K562 (cell line): ENCODE data around the gene GPD2.

Experiments used
- EGR1 ChIP-seq: fragments of 450-650 bp; conservative IDR thresholded peaks from 2 replicates; pipeline ENCODE4 v1.6.1; 2017; ENCODE audit warnings: mild to moderate bottlenecking
- EP300 ChIP-seq: IDR thresholded peaks from 2 replicates; pipeline ENCODE4 v1.6.1; 2012; ENCODE audit warnings: low read length, improper control_type of control experiment
- ERF ChIP-seq: fragments of 450-650 bp; formaldehyde crosslinking; IDR thresholded peaks from 2 replicates; pipeline ENCODE4 v1.4.0; 2020; ENCODE audit warnings: mild to moderate bottlenecking, mixed read lengths
- EZH2 ChIP-seq: IDR thresholded peaks from 2 replicates; pipeline ENCODE4 v1.6.1; 2012; ENCODE audit warnings: low read depth, mild to moderate bottlenecking, inconsistent platforms, low read length, borderline replicate concordance
- HNRNPUL1 ChIP-seq: fragments of 200-400 bp; formaldehyde crosslinking; IDR thresholded peaks from 2 replicates; pipeline ENCODE4 v1.6.1; 2017; ENCODE audit warnings: low read length
- PRPF4 ChIP-seq: fragments of 200-400 bp; formaldehyde crosslinking; IDR thresholded peaks from one replicate; pipeline ENCODE4 v1.6.1; 2017; ENCODE audit warnings: low read length, low read depth, mild to moderate bottlenecking; ENCODE audit not compliant: insufficient read depth, poor library complexity, severe bottlenecking
- SMC3 ChIP-seq: conservative IDR thresholded peaks from 2 replicates; pipeline ENCODE4 v1.6.1; 2011; ENCODE audit warnings: low read depth, low read length, improper control_type of control experiment; ENCODE audit not compliant: insufficient read depth
- TF ChIP-seq, protein P1 (sequence below): sonication (generic); formaldehyde crosslinking; IDR thresholded peaks from 2 replicates; pipeline ENCODE4 v1.9.0; 2022; ENCODE audit warnings: mild to moderate bottlenecking, missing genetic modification reagents
- TF ChIP-seq, protein P2 (sequence below): sonication (generic); formaldehyde crosslinking; IDR thresholded peaks from 2 replicates; pipeline ENCODE4 v1.8.1; 2023; ENCODE audit warnings: mild to moderate bottlenecking, missing genetic modification reagents, moderate library complexity
- TF ChIP-seq, protein P3 (sequence below): sonication (generic); formaldehyde crosslinking; IDR thresholded peaks from 2 replicates; pipeline ENCODE4 v1.8.1; 2023; ENCODE audit warnings: mild to moderate bottlenecking, missing genetic modification reagents
- TF ChIP-seq, protein P4 (sequence below), 3 experiments: IDR thresholded peaks in 2 of 3; conservative IDR thresholded peaks in 1 of 3; 2 replicates each; pipeline ENCODE4 v1.5.1; 2011 to 2012; ENCODE audit warnings: low read length in 3 of 3, mild to moderate bottlenecking in 3 of 3, control low read depth in 2 of 3, improper control_type of control experiment in 1 of 3, inconsistent platforms in 1 of 3, low read depth in 1 of 3, mixed read lengths in 1 of 3, moderate library complexity in 1 of 3; ENCODE audit not compliant: insufficient read depth in 2 of 3
- TF ChIP-seq, protein P5 (sequence below): sonication (generic); formaldehyde crosslinking; IDR thresholded peaks from 2 replicates; pipeline ENCODE4 v1.8.0; 2023; ENCODE audit warnings: missing genetic modification reagents, mild to moderate bottlenecking, borderline replicate concordance
- TF ChIP-seq, protein P6 (sequence below): sonication (generic); formaldehyde crosslinking; IDR thresholded peaks from 2 replicates; pipeline ENCODE4 v1.8.0; 2022; ENCODE audit warnings: missing genetic modification reagents, mild to moderate bottlenecking, moderate library complexity, borderline replicate concordance

DNA sequence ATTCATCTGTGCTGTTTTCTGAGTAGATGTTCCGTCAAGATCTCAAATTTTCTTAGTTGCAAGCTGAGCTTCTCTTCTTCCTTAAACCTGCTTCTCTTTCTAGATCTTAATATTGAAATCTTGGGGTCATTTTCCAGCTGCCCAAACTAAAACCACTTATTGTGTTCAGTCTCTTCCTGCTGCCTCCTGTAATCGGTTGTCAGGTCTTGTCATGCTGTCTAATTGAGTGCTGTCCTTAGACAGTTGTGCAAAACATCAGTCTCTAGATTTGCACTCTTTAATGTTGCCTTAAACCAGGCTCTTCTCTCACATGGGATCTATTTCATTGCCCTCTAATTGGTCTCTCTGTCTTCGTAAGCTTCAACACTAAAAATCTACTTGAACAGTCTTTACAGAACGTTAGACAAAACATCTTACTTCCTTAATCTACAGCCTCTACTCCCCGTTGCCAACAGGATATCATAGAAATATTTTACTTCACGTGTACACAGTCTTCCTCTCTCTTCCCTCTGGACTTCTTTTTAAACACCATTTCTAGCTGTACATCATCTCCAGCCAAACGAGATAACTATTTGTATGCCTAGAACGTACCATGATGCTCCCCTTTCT is 34.9 kb downstream of the GPD2 start:
- TF ChIP-seq ERF (CRISPR knock-in tag) (no peak), EP300 (no peak), PRPF4 (no peak), HNRNPUL1 (no peak), SMC3 (no peak), EGR1 (no peak), EZH2 (no peak)
- TF ChIP-seq, protein P1, sequence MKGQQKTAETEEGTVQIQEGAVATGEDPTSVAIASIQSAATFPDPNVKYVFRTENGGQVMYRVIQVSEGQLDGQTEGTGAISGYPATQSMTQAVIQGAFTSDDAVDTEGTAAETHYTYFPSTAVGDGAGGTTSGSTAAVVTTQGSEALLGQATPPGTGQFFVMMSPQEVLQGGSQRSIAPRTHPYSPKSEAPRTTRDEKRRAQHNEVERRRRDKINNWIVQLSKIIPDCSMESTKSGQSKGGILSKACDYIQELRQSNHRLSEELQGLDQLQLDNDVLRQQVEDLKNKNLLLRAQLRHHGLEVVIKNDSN (CRISPR knock-in tag) = no peak
- TF ChIP-seq, protein P2, sequence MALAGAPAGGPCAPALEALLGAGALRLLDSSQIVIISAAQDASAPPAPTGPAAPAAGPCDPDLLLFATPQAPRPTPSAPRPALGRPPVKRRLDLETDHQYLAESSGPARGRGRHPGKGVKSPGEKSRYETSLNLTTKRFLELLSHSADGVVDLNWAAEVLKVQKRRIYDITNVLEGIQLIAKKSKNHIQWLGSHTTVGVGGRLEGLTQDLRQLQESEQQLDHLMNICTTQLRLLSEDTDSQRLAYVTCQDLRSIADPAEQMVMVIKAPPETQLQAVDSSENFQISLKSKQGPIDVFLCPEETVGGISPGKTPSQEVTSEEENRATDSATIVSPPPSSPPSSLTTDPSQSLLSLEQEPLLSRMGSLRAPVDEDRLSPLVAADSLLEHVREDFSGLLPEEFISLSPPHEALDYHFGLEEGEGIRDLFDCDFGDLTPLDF = no peak
- TF ChIP-seq, protein P3, sequence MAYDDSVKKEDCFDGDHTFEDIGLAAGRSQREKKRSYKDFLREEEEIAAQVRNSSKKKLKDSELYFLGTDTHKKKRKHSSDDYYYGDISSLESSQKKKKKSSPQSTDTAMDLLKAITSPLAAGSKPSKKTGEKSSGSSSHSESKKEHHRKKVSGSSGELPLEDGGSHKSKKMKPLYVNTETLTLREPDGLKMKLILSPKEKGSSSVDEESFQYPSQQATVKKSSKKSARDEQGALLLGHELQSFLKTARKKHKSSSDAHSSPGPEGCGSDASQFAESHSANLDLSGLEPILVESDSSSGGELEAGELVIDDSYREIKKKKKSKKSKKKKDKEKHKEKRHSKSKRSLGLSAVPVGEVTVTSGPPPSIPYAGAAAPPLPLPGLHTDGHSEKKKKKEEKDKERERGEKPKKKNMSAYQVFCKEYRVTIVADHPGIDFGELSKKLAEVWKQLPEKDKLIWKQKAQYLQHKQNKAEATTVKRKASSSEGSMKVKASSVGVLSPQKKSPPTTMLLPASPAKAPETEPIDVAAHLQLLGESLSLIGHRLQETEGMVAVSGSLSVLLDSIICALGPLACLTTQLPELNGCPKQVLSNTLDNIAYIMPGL (CRISPR knock-in tag) = no peak
- TF ChIP-seq, protein P4, sequence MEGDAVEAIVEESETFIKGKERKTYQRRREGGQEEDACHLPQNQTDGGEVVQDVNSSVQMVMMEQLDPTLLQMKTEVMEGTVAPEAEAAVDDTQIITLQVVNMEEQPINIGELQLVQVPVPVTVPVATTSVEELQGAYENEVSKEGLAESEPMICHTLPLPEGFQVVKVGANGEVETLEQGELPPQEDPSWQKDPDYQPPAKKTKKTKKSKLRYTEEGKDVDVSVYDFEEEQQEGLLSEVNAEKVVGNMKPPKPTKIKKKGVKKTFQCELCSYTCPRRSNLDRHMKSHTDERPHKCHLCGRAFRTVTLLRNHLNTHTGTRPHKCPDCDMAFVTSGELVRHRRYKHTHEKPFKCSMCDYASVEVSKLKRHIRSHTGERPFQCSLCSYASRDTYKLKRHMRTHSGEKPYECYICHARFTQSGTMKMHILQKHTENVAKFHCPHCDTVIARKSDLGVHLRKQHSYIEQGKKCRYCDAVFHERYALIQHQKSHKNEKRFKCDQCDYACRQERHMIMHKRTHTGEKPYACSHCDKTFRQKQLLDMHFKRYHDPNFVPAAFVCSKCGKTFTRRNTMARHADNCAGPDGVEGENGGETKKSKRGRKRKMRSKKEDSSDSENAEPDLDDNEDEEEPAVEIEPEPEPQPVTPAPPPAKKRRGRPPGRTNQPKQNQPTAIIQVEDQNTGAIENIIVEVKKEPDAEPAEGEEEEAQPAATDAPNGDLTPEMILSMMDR (IDR thresholded peaks at IDR 0.05 in 2 of 3, conservative IDR thresholded peaks at IDR 0.05 in 1 of 3; ENCODE audit: insufficient read depth in 2 of 3, low read depth in 1 of 3, low read length in 3 of 3) = no peak
- TF ChIP-seq, protein P5, sequence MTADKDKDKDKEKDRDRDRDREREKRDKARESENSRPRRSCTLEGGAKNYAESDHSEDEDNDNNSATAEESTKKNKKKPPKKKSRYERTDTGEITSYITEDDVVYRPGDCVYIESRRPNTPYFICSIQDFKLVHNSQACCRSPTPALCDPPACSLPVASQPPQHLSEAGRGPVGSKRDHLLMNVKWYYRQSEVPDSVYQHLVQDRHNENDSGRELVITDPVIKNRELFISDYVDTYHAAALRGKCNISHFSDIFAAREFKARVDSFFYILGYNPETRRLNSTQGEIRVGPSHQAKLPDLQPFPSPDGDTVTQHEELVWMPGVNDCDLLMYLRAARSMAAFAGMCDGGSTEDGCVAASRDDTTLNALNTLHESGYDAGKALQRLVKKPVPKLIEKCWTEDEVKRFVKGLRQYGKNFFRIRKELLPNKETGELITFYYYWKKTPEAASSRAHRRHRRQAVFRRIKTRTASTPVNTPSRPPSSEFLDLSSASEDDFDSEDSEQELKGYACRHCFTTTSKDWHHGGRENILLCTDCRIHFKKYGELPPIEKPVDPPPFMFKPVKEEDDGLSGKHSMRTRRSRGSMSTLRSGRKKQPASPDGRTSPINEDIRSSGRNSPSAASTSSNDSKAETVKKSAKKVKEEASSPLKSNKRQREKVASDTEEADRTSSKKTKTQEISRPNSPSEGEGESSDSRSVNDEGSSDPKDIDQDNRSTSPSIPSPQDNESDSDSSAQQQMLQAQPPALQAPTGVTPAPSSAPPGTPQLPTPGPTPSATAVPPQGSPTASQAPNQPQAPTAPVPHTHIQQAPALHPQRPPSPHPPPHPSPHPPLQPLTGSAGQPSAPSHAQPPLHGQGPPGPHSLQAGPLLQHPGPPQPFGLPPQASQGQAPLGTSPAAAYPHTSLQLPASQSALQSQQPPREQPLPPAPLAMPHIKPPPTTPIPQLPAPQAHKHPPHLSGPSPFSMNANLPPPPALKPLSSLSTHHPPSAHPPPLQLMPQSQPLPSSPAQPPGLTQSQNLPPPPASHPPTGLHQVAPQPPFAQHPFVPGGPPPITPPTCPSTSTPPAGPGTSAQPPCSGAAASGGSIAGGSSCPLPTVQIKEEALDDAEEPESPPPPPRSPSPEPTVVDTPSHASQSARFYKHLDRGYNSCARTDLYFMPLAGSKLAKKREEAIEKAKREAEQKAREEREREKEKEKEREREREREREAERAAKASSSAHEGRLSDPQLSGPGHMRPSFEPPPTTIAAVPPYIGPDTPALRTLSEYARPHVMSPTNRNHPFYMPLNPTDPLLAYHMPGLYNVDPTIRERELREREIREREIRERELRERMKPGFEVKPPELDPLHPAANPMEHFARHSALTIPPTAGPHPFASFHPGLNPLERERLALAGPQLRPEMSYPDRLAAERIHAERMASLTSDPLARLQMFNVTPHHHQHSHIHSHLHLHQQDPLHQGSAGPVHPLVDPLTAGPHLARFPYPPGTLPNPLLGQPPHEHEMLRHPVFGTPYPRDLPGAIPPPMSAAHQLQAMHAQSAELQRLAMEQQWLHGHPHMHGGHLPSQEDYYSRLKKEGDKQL (CRISPR knock-in tag) = no peak
- TF ChIP-seq, protein P6, sequence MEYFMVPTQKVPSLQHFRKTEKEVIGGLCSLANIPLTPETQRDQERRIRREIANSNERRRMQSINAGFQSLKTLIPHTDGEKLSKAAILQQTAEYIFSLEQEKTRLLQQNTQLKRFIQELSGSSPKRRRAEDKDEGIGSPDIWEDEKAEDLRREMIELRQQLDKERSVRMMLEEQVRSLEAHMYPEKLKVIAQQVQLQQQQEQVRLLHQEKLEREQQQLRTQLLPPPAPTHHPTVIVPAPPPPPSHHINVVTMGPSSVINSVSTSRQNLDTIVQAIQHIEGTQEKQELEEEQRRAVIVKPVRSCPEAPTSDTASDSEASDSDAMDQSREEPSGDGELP (CRISPR knock-in tag) = no peak
